GOT3 (cell line): ENCODE measurements around the gene RARS1.
"Not testable (repeated sequence)": the region's sequence is repeated elsewhere in the genome, so short reads cannot be mapped to it uniquely, and the experiment has no call there.

ENCODE experiments used
- DNase-seq: peaks from one replicate; lab custom pipeline; 2025; ENCODE audit warnings: mixed read lengths; lab: John Stamatoyannopoulos, UW

RARS1 gene

DNA sequence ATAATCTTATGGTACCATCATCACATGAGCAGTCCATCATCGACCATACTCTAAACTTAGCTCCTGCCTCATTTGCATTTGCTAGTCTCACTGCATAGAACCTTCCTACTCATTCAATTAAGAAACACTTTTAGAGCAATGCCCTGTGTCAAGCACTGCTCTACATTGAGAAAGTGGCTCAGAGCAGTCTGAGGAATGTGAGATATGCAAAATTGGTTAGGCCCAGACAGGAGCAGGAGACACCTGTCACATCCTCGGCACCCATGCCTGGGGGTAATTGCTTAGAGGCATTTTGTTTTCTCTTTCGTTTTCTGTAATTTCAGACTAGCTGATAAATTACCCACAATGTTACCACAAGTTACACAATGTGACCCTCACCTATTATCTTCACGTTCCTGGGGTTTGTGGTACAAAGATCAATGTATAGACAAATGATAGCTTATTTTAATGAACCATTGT, 4.9 kb upstream of the RARS1 start:
- DNase-seq: no peak

DNA sequence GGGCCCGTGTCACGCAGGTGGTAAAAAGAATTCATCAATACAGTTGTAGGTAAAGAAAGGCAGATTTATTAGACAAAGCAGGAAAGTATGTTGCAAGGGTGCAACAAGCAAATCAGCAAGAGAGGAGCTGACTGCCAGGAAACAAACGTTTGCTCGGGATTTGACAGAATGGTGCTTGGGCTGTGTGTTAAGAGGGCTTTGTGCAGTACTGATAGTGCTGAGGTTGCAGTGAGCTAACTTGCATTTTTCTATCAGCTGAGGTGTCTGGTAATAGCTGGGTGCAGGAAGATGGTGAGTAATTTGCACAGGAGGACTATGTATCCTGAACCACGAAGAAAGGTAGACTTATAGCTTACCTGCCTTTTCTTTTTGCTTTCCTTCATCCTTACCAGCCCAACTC, 3.9 kb upstream of the RARS1 start:
- no peak for DNase-seq

DNA sequence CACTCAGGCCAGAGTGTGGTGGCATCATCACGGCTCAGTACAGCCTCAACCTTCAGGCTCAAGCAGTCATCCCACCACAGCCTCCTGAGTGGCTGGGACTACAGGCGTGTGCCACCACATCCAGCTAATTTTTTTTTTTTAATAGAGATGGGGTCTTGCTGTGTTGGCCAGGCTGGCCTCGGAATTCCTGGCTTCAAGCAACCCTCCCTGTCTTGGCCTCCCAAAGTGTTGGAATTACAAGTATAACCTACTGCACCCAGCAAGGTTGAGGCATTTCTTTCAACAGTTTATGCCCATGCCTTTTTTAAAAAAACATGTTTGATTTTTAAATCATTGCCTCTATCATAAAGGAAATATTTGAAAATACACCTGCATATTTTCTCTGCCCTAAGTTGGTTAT, 2.8 kb downstream of the RARS1 start:
- DNase-seq: no peak

DNA sequence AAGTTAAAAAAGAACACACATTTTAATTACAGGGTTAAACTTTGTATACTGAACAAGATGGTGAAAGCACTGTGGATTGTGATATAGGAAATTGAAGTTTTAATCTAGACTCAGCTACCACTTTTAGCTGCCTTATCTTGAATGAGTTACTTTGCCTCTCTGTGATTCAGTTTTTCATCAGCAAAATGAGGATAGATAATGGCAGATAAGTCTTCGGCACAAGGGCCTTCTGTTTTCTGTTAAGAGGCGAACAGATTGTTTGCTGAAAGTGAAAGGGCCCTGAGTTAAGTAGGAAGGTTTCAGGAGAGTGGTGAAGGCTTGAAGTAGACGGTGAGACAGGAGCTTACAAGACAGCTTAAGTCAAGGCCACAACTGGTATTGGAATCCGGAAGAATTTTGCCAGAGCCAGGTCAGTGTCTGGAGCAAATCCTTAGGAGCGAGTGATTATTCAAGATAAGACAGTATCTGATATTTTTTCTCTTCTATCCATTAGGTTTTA, 7.8 kb downstream of the RARS1 start:
- DNase-seq: no peak

DNA sequence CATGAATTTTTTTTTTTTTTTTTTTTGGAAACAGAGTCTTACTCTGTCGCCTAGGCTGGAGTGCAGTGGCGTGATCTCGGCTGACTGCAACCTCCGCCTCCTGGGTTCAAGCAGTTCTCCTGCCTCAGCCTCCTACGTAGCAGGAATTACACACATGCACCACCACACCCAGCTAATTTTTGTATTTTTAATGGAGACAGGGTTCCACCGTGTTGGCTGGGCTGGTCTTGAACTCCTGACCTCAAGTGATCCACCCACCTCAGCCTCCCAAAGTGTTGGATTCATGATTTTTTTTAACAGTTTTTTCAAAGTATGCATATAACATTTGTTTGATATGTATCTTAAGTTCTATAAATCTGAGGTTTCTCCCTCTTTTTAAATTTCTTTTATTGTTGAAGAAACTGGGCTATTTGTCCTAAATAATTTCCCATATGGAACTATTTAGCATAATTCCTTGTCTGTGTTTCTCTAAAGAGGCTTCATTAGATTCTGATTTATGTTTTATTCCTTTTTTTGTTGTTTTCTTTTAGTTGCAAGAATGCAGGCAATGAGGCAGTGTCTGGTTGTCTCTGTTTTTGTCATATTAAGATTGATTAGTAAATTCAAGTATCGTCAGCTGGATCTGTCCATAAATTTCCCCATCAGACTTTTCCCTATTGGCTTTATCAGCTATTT, 16.4 kb downstream of the RARS1 start:
- no peak for DNase-seq

DNA sequence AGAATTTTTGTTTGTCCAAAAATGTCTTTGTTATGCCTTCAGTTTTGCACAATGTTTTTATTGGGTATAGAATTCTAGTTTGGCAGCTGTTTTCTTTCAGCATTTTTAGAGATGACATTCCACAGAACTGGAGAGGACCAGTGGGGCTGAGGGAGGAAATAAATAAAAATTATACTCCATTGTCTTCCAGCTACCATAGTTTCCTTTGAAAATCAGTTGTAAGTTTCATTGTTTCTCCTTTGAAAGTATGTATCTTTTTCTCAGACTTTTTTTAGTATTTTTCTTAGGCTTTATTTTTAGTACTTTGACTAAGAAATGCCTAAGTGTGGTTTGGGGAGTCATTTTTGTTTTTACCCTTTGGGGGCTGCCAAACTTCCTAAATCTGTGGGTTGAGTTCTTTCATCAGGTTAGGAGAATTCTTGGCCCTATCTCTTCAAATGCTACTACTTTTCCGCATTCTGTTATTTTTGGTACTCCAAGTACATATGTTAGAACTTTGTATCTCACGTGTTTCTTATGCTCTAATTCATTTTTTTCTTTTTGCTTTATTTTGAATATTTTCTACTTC, 27.7 kb downstream of the RARS1 start:
- DNase-seq: no peak

DNA sequence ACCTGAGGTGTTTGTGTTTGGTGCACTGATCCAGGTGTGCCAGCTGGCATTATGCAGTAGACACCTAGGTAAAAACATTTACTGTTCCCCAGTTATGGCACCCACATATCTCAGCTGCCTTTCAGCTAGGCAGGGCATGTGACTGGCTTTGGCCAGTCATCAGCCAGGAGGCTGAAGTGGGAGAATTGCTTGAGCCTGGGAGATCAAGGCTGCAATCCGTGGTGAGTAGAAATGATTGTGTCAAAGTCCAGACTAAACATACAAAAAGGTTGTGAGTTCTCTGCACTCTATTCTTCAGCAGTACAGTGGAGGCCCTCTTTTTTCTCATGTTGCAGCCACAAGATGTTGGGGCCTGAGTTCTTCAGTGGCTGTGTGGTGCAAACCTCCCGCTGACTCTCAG, 39.6 kb downstream of the RARS1 start:
- DNase-seq: no peak

DNA sequence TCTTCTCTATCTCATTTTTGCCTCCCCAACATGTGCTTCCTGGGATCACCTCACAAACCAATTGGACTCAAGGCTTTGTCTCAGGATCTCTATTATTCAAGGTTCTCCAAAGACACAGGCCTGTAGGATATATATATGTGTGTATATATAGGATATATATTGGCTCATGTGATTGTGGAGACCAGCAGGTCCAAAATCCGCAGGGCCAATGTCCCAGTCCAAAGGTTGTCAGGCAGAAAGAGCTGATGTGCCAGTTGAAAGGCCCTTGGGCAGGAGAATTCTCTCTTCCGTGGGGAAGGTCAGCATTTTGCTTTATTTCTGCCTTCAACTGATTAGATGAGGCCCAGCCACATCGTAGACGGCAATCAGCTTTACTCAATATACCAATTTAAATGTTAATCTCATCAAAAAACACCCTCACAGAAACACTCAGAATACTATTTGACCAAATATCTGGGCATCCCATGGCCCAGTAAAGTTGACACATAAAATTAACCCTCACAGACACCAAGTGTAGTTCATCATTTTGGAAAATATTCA, 41.6 kb downstream of the RARS1 start:
- no peak for DNase-seq

DNA sequence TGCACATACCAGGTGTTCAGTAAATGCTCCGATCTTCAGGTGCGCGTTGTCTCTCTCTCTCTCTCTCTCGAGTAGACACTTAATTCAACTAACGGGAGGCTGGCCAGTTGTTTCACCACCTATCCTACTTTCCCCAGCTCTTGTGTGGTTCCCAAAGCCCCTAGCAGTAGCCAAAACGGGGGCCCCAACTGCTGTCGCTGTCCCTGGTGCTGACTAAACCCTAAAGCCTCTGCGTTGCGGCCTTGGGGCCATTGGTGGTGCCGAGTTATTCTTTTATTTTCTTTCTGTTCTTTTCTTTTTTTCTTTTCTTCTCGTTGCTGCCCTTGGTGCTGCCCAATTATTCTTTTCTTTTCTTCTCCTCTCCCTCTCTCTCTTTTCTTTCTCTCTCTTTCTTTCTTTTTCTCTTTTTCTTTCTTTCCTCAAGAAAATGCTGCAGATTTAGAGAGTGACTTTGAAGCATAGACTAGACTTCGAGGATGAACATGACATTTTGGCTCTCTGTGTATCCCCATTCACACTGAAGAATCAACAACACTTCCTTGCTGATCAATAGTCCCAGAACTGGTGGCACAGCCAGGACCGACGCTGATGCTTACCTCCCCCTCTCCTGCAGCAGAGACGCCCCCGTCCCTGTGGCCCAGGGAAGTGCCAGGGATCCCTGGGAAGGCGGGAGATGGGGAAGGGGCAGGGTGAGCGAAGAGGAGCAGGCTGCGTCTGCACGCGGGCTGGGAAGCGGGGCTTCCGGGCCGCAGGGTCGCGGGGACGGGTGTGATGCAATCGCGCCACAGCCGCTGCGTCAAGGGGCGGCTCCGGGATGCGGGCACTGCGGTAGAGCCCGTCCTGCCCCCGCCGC, 42.5 kb downstream of the RARS1 start, which contains the start of gene FBLL1:
Gene FBLL1 (plus strand): TSS at position 785 of the 853 bp plus-strand sequence. CDS start 200 bp downstream, outside the sequence.
- DNase-seq: no peak

DNA sequence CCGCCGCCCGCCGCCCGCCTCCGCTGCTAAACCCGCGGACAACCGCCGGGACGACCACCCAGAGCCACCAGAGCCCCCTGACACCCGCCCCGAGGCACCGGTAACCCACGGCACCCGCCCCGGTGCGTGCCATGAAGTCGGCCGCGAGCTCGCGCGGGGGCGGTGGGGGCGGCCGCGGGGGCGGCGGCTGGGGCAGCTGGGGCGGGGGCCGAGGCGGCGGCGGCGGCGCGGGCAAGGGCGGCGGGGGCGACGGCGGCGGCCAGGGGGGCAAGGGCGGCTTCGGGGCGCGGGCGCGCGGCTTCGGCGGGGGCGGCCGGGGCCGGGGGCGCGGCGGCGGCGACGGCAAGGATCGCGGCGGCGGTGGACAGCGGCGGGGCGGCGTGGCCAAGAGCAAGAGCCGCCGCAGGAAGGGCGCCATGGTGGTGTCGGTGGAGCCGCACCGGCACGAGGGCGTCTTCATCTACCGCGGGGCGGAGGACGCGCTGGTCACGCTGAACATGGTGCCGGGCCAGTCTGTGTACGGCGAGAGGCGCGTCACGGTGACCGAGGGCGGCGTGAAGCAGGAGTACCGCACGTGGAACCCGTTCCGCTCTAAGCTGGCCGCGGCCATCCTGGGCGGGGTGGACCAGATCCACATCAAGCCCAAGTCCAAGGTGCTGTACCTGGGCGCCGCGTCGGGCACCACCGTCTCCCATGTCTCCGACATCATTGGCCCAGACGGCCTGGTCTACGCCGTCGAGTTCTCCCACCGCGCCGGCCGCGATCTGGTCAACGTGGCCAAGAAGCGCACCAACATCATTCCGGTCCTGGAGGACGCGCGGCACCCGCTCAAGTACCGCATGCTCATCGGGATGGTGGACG, 43.3 kb downstream of the RARS1 start:
- no peak for DNase-seq

DNA sequence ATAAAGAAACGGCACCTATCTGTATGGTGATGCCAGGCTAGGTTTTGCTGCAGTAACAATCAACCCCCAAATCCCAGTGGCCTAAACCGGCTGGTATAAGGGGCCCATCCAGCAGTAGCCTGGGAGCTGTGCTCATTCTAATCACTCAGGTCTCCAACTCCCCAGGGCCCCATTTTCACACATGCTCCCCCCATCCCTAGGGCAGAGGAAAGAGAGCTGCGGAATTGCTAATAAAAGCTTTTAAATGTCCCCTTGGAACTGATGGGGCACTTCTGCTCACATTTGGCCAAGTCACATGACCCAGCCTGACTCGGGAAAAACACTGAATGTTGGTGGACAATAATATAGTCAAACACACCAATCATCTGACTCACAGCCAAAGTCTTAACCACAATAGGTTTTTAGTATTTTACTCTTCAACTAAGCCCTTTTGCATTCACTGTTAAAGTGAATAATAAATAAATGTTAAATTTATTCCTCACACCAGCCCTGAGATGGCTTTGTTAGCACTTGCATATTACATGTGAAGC, 44.4 kb downstream of the RARS1 start:
- DNase-seq: no peak

DNA sequence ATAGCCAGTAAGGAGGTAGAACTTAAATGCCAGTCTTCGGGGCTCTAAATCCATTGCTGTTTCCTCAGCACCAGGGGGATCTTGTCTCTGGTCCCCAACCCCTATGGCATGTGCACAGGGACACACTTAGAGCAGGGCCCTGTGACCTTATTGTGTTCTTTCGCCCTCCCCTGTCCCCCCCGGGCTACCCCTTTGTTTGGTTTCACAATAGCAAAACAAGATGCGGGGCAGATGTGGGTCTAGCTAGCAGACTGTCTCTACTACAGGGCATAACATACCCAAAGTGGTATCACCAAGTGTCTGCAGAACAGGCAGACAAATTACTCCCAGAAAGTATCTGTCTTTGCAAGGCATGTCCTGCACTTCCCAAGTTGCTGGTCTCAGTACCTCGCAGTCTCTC, 44.9 kb downstream of the RARS1 start:
- DNase-seq: no peak

DNA sequence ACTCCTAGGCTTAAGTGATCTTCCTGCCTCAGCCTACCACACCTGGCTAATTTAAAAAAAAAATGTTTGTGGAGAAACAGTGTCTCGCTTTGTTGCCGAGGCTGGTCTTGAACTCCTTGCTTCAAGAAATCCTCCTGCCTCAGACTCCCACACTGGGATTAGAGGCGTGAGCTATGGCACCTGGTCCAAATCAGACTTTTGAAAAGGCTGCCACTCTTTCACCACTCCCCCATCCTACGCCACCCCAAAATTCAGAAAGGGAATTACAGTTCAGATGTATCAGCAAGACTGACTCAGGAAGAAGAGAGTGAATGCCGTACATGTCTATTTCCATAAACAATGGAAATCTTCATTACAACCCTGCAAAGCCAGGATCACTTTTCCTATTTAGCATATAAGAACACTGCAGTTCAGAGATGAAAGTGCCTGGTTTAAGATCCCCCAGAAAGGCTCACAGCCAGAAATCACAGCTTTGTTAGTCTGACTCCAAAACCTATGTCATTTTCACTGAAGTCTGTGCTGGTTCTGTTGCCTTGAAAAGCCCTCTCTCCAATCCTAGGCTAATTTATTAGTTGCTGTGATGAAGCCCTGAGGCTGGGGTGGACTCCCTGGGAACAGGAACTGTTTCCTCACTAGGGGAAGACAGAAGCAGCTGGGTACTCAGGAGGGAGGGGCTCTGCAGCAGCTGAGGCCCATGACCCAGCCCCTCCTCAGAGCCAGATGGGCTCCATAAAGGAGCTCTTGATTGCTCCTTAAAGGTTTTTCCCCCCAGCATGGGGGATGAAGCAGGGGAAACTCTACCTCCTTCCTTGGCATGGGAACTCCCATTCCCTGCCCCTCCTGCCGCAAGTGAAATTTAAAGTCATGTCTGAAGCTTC, 46.0 kb downstream of the RARS1 start:
- no peak for DNase-seq

DNA sequence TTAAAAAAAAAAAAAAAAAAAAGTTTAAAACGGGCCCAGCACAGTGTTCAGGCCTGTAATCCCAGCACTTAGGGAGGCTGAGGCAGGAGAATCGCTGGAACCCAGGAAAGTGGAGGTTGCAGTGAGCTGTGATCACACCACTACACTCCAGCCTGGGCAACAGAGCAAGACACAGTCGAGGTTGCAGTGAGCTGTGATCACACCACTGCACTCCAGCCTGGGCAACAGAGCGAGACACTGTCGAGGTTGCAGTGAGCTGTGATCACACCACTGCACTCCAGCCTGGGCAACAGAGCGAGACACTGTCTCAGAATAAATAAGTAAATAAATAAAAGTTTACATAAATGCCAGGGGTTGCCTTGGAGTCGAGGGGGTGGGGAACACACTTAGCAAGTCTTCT, 48.1 kb downstream of the RARS1 start:
- DNase-seq: not testable (repeated sequence)

DNA sequence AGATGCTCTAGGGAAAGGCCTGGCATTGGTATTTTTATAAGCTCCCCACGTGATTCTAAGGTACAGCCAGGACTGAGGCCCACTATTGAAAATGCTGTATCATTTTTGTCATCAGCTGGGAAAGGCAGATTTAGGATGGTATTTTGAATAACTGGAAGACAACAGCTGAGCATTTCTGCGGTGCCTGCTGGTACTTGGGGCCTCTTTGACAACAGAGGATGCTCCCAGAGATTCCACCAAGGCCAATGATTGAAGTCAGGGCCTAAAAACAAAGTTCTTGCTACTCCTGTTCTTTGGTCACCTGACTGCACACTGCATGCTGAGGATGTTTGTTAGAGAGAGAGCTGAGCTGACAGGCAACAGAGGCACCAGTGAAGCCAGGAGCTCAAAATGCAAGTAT, 50.9 kb downstream of the RARS1 start:
- DNase-seq: no peak

DNA sequence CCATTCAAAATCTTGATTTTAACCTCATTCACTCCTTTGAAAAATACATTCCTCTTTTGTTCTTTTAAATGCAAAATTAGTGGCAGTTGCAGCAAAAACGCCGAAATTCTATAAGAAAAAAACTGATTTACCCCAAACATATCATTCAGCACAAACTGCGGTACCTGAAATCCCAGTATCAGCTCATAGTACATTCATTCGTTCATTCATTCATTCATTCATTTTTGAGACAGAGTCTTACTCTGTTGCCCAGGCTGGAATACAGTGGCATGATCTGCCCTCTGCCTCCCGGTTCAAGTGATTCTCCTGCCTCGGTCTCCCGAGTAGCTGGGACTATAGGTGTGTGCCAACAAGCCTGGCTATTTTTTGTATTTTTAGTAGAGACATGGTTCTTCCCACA, 63.3 kb downstream of the RARS1 start:
- DNase-seq: no peak

DNA sequence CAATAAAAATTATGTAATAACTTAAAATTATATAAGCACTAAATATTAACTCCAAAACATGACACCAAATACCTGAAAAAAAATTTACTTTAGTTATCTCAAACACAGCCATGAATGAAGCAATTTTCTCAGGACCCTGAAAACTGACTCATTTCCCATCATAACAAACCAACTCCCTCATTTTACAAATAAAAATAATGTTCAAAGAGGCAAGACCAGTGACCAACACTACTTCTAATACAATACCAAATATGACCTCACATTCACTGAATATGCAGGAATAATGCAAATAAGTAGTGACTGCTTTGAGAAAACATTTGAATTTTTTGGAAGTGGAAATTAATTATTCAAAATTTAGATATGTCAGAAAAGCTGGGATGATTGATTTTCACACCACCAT, 64.4 kb downstream of the RARS1 start:
- DNase-seq: no peak

DNA sequence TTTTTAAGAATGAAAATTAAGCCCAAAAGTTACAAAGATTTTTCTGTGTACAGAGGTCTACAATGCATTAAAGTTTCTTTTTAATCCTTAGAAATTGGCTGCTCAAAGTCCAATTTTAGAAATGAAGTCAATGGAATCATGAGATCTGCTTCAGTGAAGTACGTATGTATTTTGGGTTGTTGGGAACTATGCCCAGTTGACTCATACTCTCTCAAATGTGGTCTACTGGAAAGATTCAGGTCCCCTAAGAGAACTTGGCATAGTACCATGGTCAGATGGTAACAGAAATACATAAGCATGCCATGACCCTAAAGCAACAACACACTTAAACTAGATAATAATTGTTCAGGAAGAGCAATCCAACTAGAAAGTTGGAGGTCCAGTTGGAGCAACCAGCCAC, 65.9 kb downstream of the RARS1 start:
- DNase-seq: no peak

DNA sequence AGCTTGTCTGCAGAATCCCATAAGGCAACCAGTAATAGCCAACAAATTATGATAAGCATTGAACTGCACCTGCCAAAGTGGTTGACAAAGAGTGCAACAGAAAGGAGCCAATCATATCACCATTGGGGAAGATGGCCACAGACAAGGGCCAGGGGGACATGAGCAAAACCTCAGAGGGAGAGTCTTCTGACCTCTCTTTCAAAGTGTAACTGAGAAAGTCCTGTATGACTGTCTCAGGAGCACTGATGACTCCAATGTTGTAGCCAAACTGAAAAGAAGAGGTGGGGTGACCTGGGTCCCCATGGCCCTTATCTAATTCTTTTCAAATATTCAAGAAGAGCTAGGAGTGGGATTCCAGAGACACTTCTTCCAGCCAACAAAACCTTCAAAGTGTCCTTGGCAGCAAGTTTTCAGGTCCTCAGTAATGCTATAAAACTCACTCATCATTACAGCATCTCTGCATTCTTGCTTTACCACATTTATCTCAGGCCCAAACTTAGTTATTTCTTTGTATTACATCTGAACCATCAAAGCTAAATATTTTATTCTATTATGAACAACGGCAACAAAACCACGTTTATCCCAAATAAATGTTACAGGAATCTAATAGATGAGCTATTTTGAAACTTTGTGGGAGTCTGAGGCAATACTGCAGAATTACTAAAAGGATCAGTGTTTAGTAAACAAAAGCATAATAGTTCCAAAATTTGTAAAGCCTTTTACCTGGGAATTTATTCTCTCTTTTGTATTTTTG, 67.3 kb downstream of the RARS1 start:
- DNase-seq: no peak

DNA sequence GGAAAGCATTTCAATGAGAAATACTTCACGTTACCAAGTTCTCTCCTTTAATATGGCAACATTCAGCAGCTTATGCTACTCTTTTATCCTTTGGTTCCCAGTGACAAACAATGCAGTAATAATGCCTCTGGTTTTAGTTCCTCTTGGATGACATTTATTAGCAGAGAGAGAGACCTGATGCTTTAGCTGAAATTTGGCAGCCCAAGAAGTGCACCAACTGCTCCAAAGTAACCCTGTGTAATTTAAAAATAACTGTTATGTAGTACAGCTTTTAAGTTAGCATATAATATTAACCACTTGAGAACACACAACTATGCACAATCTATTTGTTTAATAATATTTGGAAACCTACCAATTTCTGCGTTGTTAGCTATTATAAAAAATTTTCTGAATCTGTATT, 71.1 kb downstream of the RARS1 start:
- no peak for DNase-seq
